GM12878 (cell line): ENCODE measurements around the gene CREB5.

Experiments
- CHD2 ChIP-seq: IDR thresholded peaks from 2 replicates; pipeline ENCODE4 v1.6.1; 2011; ENCODE audit warnings: low read depth, low read length, improper control_type of control experiment, borderline replicate concordance
- CREM ChIP-seq: IDR thresholded peaks from 2 replicates; pipeline ENCODE4 v1.6.1; 2014; ENCODE audit warnings: antibody characterized with exemption, low read depth
- CTCF ChIP-seq, 3 experiments: IDR thresholded peaks in 2 of 3; conservative IDR thresholded peaks in 1 of 3; 2 replicates each; pipeline ENCODE4 v1.5.1; 2011; ENCODE audit warnings: low read depth in 3 of 3, low read length in 3 of 3, mild to moderate bottlenecking in 3 of 3, control low read depth in 2 of 3, moderate library complexity in 2 of 3, inconsistent platforms in 1 of 3, mixed read lengths in 1 of 3; ENCODE audit not compliant: control insufficient read depth in 2 of 3, insufficient read depth in 1 of 3; ENCODE audit errors: extremely low read depth in 1 of 3
- E4F1 ChIP-seq: fragments of 450-650 bp; IDR thresholded peaks from 2 replicates; pipeline ENCODE4 v1.6.1; 2018; ENCODE audit warnings: borderline replicate concordance, mild to moderate bottlenecking; ENCODE audit not compliant: partially characterized antibody
- YY1 ChIP-seq: IDR thresholded peaks from 2 replicates; pipeline ENCODE4 v1.6.1; 2011; ENCODE audit warnings: low read depth, mild to moderate bottlenecking, low read length
- ZBED1 ChIP-seq: IDR thresholded peaks from 2 replicates; pipeline ENCODE4 v1.6.1; 2016; ENCODE audit warnings: borderline replicate concordance
- TF ChIP-seq, protein P1 (sequence below): IDR thresholded peaks from 2 replicates; pipeline ENCODE4 v1.6.1; 2012; ENCODE audit warnings: low read depth, low read length, improper control_type of control experiment

GRCh38 chr7:28856656-28857055, 444.3 kb downstream of the CREB5 start:
- no peak for TF ChIP-seq CREM
- TF ChIP-seq YY1: no peak
- no peak for TF ChIP-seq CTCF (IDR thresholded peaks at IDR 0.05 in 2 of 3, conservative IDR thresholded peaks at IDR 0.05 in 1 of 3; ENCODE audit: control insufficient read depth in 2 of 3, extremely low read depth in 1 of 3, insufficient read depth in 1 of 3, low read depth in 3 of 3, low read length in 3 of 3)
- no peak for TF ChIP-seq ZBED1
- TF ChIP-seq, protein P1, sequence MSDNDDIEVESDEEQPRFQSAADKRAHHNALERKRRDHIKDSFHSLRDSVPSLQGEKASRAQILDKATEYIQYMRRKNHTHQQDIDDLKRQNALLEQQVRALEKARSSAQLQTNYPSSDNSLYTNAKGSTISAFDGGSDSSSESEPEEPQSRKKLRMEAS: no peak
- no peak for TF ChIP-seq CHD2
- no peak for TF ChIP-seq E4F1
